OCI-LY7 (cell line): ENCODE results near the gene S100A4. TPM values are rescaled to one million over a fixed set of nuclear protein-coding genes. Genes with fewer than 3 reads are reported as not detected.

ENCODE experiments used
- BruUV-seq: library from RNA; stranded (reverse); fragments of 400-500 nt; replicated peaks from 2 replicates; lab custom pipeline; 2021; lab: Mats Ljungman, UMichigan
- CTCF ChIA-PET: fragments of 300-600 bp; sonication (Branson Sonifier 250); formaldehyde crosslinking; loops from one replicate; lab custom pipeline; 2022; ENCODE audit warnings: antibody characterized with exemption; ENCODE audit not compliant: unreplicated experiment; lab: Charles Lee
- POLR2A ChIA-PET: fragments of 300-600 bp; sonication (Branson Sonifier 250); formaldehyde crosslinking; loops from one replicate; lab custom pipeline; 2022; ENCODE audit warnings: antibody characterized with exemption; lab: Charles Lee
- DNase-seq: peaks from one replicate; pipeline ENCODE4 v3.0.0-alpha.2; 2015; ENCODE audit warnings: low spot score
- H2AFZ ChIP-seq: fragments of 200-600 bp; sonication (generic), shearing (Covaris generic); 2 replicates; pipeline ENCODE4 v1.6.1; 2014; ENCODE audit warnings: mild to moderate bottlenecking, antibody characterized with exemption, low read length, moderate library complexity
- H3K27ac ChIP-seq: fragments of 200-600 bp; sonication (generic); 2 replicates; pipeline ENCODE4 v1.5.1; 2014; ENCODE audit warnings: mixed run types, low read depth, mild to moderate bottlenecking, moderate library complexity, low read length, inconsistent platforms; ENCODE audit not compliant: poor library complexity, severe bottlenecking
- H3K36me3 ChIP-seq: fragments of 200-600 bp; sonication (generic); 2 replicates; pipeline ENCODE4 v1.6.1; 2014; ENCODE audit warnings: mild to moderate bottlenecking, antibody characterized with exemption, low read length, moderate library complexity, mixed read lengths; ENCODE audit not compliant: insufficient read depth
- H3K4me1 ChIP-seq: fragments of 200-600 bp; sonication (generic); 2 replicates; pipeline ENCODE4 v1.5.1; 2014; ENCODE audit warnings: mild to moderate bottlenecking, low read length; ENCODE audit not compliant: insufficient read depth, poor library complexity, severe bottlenecking
- H3K4me2 ChIP-seq: fragments of 200-600 bp; sonication (generic); 2 replicates; pipeline ENCODE4 v1.6.1; 2014; ENCODE audit warnings: mild to moderate bottlenecking, low read length
- H3K4me3 ChIP-seq: fragments of 200-600 bp; sonication (generic); 2 replicates; pipeline ENCODE4 v1.5.1; 2014; ENCODE audit warnings: mild to moderate bottlenecking, low read depth, low read length; ENCODE audit not compliant: poor library complexity, severe bottlenecking
- H3K79me2 ChIP-seq: fragments of 200-600 bp; sonication (generic); 2 replicates; pipeline ENCODE4 v1.6.1; 2016; ENCODE audit warnings: low read depth, mild to moderate bottlenecking, low read length, moderate library complexity, mixed read lengths; ENCODE audit not compliant: insufficient read depth
- H3K9me2 ChIP-seq: fragments of 200-600 bp; sonication (generic); 2 replicates; pipeline ENCODE4 v1.6.1; 2016; ENCODE audit warnings: mild to moderate bottlenecking, low read length, mixed read lengths; ENCODE audit not compliant: insufficient read depth
- H3K9me3 ChIP-seq: fragments of 200-600 bp; sonication (generic); 2 replicates; pipeline ENCODE4 v1.6.1; 2014; ENCODE audit warnings: mild to moderate bottlenecking, mixed run types, low read length, mixed read lengths
- H4K20me1 ChIP-seq: fragments of 200-600 bp; sonication (generic); 2 replicates; pipeline ENCODE4 v1.6.1; 2014; ENCODE audit warnings: mild to moderate bottlenecking, antibody characterized with exemption, low read length, moderate library complexity, mixed read lengths; ENCODE audit not compliant: insufficient read depth
- EZH2phosphoT487 ChIP-seq: fragments of 200-600 bp; sonication (generic); IDR thresholded peaks from 2 replicates; pipeline ENCODE4 v1.6.1; 2018; ENCODE audit warnings: low read depth, borderline replicate concordance, mild to moderate bottlenecking, mixed run types, antibody characterized with exemption, low read length, moderate library complexity, mixed read lengths
- intact Hi-C: fragments of 100-400 bp; cut with micrococcal nuclease; formaldehyde crosslinking; loops from one replicate; pipeline ENCODE4 v1.10.0; 2022; ENCODE audit not compliant: unreplicated experiment
- total RNA-seq, 2 experiments: library from RNA; depleted of rRNA in 1 of 2; stranded (reverse); fragments of >200 nt in 1 of 2; shearing (Covaris generic) in 1 of 2; gene quantifications; 2 replicates each; pipeline ENCODE4 v1.2.3, GENCODE V29; 2014 to 2022
- TF ChIP-seq, protein P1 (sequence below): fragments of 200-600 bp; sonication (generic); conservative IDR thresholded peaks from 2 replicates; pipeline ENCODE4 v1.5.1; 2014; ENCODE audit warnings: mild to moderate bottlenecking, antibody characterized with exemption, low read length, moderate library complexity, mixed read lengths

The S100A4 gene
- total RNA-seq, 2 experiments from 2014 or later, result 1.6 to 1.9 TPM

DNA sequence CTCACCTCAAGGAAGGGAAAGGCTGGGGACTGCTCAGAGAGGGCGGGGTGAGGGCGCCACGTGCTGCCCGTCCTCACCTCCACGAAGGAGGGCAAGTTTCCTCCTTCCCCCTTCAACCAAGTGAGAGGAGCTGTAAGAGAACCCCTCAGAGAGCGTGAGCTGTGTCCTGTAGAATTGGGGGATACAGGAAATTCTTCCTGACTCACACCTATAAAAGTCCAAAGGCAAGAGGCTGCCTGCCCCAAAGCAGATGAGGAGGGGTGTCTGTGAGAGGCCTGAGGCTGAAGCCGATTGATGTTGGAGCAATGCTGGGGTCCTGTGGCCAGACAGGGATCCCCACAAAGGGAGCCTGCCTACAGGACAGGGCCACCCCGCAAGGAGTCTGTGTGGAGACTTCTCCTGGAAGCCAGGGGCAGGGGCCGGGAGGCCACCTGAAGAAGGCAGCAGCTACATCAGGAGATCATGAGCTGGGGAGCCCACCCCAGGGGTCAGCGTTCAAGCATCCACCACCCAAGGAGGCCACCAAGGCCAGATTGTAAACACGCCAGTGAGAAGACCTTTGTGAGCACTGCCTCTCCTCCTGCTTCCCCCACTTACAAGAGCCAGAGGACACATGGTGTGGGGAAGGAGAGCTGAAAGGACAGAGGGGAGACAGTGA, 37.6 kb downstream of the S100A4 start:
- no peaks in the 10 kb centered on the region for H3K79me2 ChIP-seq
- no TSS peak for BruUV-seq
- intact Hi-C loops, result no loop called here
- TF ChIP-seq EZH2phosphoT487, result no peak
- TF ChIP-seq, protein P1, sequence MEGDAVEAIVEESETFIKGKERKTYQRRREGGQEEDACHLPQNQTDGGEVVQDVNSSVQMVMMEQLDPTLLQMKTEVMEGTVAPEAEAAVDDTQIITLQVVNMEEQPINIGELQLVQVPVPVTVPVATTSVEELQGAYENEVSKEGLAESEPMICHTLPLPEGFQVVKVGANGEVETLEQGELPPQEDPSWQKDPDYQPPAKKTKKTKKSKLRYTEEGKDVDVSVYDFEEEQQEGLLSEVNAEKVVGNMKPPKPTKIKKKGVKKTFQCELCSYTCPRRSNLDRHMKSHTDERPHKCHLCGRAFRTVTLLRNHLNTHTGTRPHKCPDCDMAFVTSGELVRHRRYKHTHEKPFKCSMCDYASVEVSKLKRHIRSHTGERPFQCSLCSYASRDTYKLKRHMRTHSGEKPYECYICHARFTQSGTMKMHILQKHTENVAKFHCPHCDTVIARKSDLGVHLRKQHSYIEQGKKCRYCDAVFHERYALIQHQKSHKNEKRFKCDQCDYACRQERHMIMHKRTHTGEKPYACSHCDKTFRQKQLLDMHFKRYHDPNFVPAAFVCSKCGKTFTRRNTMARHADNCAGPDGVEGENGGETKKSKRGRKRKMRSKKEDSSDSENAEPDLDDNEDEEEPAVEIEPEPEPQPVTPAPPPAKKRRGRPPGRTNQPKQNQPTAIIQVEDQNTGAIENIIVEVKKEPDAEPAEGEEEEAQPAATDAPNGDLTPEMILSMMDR, result no peak
- H4K20me1 ChIP-seq, result no peaks in the 10 kb centered on the region
- H3K36me3 ChIP-seq, result no peaks in the 10 kb centered on the region
- H3K4me2 ChIP-seq, result no peak overlapping the region
- no peak overlapping the region for H3K4me3 ChIP-seq
- H3K9me2 ChIP-seq, result no peaks in the 10 kb centered on the region
- no peaks in the 10 kb centered on the region for H3K9me3 ChIP-seq
- CTCF ChIA-PET, result no interaction called here
- H3K27ac ChIP-seq, result no peak overlapping the region
- no peak for DNase-seq
- no peak overlapping the region for H2AFZ ChIP-seq
- POLR2A ChIA-PET, result interaction anchor here (1.1 kb wide), 1 partner anchor 64 kb away, joined by 3 read pairs; no protein-coding TSS in a partner anchor
- no peaks in the 10 kb centered on the region for H3K4me1 ChIP-seq

DNA sequence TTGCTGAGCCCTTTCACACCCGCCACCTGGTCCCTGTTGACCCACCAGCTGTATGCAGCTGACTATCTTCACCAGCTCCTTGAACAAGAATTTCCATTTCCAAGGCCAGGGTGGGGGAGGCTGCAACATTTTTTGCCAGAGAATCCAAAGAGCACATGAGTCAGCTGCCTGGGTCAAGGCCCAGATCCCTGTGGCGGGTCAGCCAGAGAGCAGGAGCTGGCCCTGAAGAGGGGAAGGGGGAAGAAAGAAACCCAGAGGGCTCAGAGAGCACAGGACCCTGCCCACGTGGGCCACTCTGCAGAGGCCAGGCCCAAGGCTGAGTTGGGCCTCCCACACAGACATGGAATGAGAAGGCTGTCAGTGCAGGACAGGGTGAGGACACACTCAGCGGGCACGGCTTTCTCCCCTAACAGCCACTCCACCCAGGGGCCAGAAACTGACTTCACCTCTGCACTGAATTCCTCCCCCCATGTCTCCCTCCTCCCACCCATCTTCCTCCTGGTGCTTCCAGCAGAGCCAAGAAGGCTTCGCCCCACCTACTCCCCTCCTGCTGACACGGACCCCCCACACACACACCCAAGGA, 38.7 kb downstream of the S100A4 start:
- Histone ChIP-seq H3K4me1 (no peaks in the 10 kb centered on the region), H3K4me2 (no peak overlapping the region), H4K20me1 (no peaks in the 10 kb centered on the region), H3K36me3 (no peaks in the 10 kb centered on the region), H3K27ac (no peak overlapping the region), H2AFZ (no peak overlapping the region), H3K9me3 (no peaks in the 10 kb centered on the region), H3K9me2 (no peaks in the 10 kb centered on the region), H3K4me3 (no peak overlapping the region), H3K79me2 (no peaks in the 10 kb centered on the region)
- BruUV-seq, result no TSS peak
- POLR2A ChIA-PET, result no interaction called here
- TF ChIP-seq, protein P1, result no peak
- TF ChIP-seq EZH2phosphoT487, result no peak
- CTCF ChIA-PET, result no interaction called here
- intact Hi-C loops, result no loop called here
- DNase-seq, result no peak

DNA sequence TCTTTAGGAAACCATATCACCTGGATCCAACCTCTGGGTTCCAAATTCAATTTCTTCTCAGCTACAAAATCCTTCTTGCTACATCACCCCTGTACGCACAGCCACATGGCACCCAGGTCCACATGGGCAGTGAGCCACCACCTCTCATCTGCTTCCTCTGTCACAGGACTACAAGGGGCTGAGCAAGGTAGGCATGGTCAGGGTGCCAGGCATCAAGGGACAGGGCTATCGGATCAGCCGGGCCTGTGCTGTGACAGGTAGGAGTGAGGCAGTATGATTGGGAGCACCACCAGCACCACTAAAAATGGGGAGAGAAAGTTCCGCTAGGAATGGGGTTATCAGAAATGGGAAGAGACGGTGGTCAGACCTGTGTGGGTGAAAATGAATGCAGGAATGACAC, 39.2 kb downstream of the S100A4 start:
- Histone ChIP-seq H2AFZ (no peak overlapping the region), H3K27ac (no peak overlapping the region), H3K4me2 (no peak overlapping the region), H3K4me3 (no peak overlapping the region), H4K20me1 (no peaks in the 10 kb centered on the region), H3K79me2 (no peaks in the 10 kb centered on the region), H3K4me1 (no peaks in the 10 kb centered on the region), H3K9me2 (no peaks in the 10 kb centered on the region), H3K9me3 (no peaks in the 10 kb centered on the region), H3K36me3 (no peaks in the 10 kb centered on the region)
- POLR2A ChIA-PET, result no interaction called here
- CTCF ChIA-PET, result no interaction called here
- intact Hi-C loops, result no loop called here
- DNase-seq, result no peak
- TF ChIP-seq, protein P1, result no peak
- TF ChIP-seq EZH2phosphoT487, result no peak
- no TSS peak for BruUV-seq
